GM18519 (cell line): Measurements from ENCODE around the gene TNS1.
"Not testable (repeated sequence)": the region's sequence is repeated elsewhere in the genome, so short reads cannot be mapped to it uniquely, and the experiment has no call there.

Experiments used
- ATAC-seq: cut with Tn5 transposase; IDR thresholded peaks from one replicate; pipeline ENCODE4 v1.9.1; 2021; ENCODE audit warnings: mild to moderate bottlenecking, moderate library complexity; ENCODE audit not compliant: unreplicated experiment, low FRiP score

The TNS1 gene

GRCh38 chr2:218030409-218031195 lies 27.8 kb upstream of the TNS1 start:
- no peak for ATAC-seq

- no peak for ATAC-seq
These were observed 26.9 kb upstream of the TNS1 start for GRCh38 chr2:218029366-218030360.

- no peak for ATAC-seq
These were observed 26.0 kb upstream of the TNS1 start for GRCh38 chr2:218028562-218029348.

- ATAC-seq: no peak
These were observed 25.3 kb upstream of the TNS1 start for GRCh38 chr2:218028189-218028495.

GRCh38 chr2:218027426-218028188 lies 24.8 kb upstream of the TNS1 start:
- no peak for ATAC-seq

GRCh38 chr2:218026676-218027425 lies 24.1 kb upstream of the TNS1 start:
- no peak for ATAC-seq

GRCh38 chr2:218026244-218026643 lies 23.4 kb upstream of the TNS1 start:
- no peak for ATAC-seq

- no peak for ATAC-seq
These were observed 22.1 kb upstream of the TNS1 start for GRCh38 chr2:218024871-218025270.

GRCh38 chr2:218024336-218024735 lies 21.5 kb upstream of the TNS1 start:
- no peak for ATAC-seq

- ATAC-seq: no peak
These were observed 20.8 kb upstream of the TNS1 start for GRCh38 chr2:218023636-218024035.

- ATAC-seq: no peak
These were observed 20.2 kb upstream of the TNS1 start for GRCh38 chr2:218022851-218023530.

GRCh38 chr2:218022131-218022850 lies 19.5 kb upstream of the TNS1 start:
- ATAC-seq: no peak

GRCh38 chr2:218021536-218022071 lies 18.8 kb upstream of the TNS1 start:
- no peak for ATAC-seq

GRCh38 chr2:218020966-218021535 lies 18.3 kb upstream of the TNS1 start:
- ATAC-seq: no peak

- no peak for ATAC-seq
These were observed 17.5 kb upstream of the TNS1 start for GRCh38 chr2:218020281-218020680.

GRCh38 chr2:218019411-218020060 lies 16.7 kb upstream of the TNS1 start:
- no peak for ATAC-seq

GRCh38 chr2:218018842-218019125 lies 16.0 kb upstream of the TNS1 start:
- not testable (repeated sequence) for ATAC-seq
